ENCODE results near the gene TMSB10.

- TF ChIP-seq, protein P1, sequence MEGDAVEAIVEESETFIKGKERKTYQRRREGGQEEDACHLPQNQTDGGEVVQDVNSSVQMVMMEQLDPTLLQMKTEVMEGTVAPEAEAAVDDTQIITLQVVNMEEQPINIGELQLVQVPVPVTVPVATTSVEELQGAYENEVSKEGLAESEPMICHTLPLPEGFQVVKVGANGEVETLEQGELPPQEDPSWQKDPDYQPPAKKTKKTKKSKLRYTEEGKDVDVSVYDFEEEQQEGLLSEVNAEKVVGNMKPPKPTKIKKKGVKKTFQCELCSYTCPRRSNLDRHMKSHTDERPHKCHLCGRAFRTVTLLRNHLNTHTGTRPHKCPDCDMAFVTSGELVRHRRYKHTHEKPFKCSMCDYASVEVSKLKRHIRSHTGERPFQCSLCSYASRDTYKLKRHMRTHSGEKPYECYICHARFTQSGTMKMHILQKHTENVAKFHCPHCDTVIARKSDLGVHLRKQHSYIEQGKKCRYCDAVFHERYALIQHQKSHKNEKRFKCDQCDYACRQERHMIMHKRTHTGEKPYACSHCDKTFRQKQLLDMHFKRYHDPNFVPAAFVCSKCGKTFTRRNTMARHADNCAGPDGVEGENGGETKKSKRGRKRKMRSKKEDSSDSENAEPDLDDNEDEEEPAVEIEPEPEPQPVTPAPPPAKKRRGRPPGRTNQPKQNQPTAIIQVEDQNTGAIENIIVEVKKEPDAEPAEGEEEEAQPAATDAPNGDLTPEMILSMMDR (IDR thresholded peaks at IDR 0.05): no peak
- TF ChIP-seq ZFX (IDR thresholded peaks at IDR 0.05; ENCODE audit: borderline replicate concordance): no peak
These were observed 43.5 kb upstream of the TMSB10 start for GRCh38 chr2:84862006-84862405.
